NCI-H1105 treated with DMSO at 0.1 percent for 48 hours (cell line): Measurements from ENCODE around the gene CDH23.
"Not testable (repeated sequence)": the region's sequence is repeated elsewhere in the genome, so short reads cannot be mapped to it uniquely, and the experiment has no call there.

Experiments
- DNase-seq: peaks from one replicate; lab custom pipeline; 2025; lab: John Stamatoyannopoulos, UW

Gene CDH23

GRCh38 chr10:71584902-71585563 lies 188.3 kb downstream of the CDH23 start:
- no peak for DNase-seq

DNA sequence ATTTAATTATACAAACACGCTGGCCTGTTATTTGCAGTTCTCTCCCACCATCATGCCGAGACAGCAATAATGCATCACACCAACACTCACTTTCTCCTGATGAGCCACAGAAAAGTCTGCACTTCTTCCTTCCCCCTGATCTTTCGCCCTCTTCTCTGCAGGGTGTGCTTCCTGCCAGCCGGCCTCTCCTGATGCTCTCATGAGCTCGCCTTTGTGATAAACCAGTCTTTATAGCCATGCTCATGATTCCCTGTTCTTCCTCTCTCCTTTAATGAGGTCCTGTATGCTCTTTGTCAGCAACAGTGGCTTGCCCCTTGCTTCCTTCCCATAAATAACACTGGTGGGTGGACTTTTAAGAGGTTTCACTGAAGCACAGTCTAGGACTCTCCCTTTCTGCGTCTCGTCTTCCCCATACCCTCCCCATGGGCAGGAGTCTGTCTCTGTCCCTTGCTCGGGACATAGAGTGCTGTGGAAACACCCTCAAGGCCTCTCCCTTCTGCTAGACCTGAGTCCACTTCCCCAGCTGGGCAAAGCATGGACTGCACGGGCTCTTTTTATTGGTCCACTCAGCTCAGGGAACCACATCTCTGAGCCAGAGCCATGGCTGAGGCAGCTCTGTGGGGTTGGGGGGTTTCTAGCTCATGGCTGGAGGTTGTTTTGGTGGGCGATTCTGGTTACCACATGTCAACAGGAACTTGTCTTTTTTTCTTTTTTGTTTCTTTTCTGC lies 189.0 kb downstream of the CDH23 start:
- DNase-seq, result no peak

GRCh38 chr10:71587941-71588573 lies 191.3 kb downstream of the CDH23 start:
- DNase-seq, result no peak

DNA sequence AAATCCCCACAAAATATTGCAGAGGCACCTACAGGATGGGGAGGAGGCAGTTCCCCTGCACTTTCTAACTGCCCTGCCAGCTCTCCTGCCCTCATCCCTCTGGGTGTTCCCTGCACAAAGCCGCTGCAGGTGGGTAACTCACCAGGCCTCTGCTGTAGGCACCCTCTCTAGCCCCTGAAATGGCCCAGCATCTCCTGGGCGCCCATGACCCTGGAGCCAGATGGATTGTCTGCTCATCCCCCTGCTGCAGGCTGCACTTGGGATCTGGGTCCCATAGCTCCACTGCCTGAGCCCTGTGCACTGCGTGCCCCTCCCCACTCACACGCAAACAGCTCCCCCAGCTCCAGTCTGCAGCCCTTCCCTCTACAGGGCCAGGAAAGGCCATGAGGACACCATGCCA lies 192.0 kb downstream of the CDH23 start:
- no peak for DNase-seq

DNA sequence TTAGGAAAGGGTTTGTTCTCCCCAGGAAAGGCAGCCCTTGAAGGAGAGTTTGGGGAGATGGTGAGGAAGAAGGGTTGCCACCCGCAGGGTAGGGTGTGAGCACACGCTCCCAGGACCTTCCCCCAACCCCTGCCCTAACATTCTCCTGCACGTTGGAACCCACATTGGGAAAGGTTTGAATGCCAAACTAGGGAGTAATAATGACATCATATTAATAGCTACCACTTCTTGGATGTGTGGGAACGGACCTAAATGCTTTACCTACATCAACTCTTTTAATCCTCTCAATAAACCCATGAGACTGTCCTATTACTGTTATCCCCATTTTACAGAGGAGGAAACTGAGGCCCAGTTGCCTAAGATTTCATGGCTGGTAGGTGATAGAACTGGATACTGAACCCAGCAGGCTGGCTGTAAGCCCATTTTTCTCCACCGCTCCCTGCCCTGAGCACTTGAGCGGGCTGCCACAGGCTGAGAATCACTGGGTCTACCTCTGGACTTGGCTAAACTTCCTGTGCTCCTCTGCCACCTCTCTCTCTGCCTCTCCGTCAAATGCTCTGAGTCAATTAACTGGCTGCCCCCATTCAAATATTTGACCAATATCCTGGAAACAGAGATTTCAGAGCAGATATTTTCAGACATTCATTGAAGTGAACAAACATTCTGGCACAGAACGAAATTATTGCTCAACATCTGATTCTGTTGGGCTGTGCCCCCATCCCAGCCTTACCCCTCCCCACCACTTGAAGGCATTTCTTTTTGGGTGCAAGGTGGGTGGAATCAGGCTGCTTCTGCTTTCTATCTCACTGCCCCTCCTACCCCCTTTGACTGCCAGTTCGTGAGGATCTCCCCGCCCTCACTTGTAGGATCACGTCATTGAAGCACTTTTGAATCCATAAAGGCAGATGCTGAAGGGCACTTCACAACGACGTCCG lies 193.2 kb downstream of the CDH23 start:
- no peak for DNase-seq

DNA sequence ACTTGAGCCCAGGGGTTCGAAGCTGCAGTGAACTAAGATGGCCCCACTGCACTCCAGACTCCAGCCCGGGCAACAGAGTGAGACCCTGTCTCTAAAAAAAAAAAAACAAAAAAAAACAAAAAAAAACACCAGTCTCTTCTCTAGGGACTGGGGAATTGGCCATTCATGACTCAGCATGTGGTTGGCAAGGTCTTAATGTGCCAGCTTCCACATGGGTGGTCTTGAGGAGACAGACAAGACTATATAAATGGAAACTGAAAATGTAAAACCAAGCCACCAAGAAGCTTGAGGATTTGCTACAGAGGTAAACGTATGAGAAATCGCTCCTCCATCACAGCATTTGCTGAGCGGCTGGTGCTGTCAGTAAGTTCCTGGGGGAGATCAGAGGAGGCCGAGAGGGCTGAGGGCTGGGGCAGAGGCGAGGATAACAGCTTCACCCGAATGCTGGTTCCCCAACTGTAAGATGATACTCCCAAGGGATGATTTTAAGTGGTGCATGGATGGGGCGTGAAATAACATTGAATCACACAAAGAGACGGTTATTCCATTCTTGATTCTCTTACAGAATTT lies 194.1 kb downstream of the CDH23 start:
- DNase-seq, result no peak

DNA sequence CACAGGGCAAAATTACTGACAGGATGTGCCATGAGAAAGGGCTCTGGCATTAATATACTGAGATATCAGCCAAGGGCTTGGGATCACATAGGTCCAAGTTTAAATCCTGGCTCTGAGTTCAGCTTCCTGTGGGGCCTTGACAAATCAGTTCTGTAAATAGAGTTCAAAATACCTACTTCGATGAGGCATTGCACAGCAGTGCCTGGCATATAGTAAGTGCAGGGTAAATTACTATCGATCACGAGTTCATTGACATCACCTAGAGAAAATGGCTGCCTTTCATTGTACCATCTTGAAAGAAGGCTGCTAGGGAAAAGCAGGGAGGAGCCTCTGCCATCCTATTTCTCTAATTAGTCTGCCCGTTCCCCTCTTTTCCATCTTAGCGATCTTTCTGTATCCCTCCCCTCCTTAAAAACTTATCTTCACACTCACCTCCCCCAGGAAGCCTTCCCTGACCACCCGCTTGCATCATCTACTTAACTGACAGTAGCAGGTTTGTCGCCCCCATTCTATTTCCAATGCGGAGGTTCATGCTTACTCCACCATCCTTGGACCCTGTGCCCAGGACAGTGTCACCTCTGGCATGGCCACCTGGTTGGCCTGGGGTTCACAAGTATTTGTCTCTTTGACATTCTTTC lies 198.3 kb downstream of the CDH23 start:
- DNase-seq, result no peak

DNA sequence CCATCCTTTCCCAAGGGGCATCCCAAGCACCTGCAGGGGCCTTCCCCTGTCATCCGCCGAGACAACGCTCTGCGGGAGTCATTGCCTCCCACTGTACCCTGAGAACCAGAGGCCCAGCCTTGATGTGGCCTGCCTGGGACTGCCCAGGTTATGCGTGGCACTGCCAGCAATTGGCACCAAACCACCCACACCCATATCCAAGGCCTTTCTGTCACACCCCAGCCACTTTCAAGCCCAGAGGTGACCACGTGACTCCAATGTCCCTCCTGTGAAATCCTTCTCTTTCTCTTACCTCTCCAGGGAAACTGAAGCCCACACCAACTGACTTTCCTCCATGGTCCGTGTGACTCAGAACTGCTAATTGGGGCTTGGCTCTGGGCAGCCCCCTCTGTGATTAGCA lies 198.9 kb downstream of the CDH23 start:
- no peak for DNase-seq

DNA sequence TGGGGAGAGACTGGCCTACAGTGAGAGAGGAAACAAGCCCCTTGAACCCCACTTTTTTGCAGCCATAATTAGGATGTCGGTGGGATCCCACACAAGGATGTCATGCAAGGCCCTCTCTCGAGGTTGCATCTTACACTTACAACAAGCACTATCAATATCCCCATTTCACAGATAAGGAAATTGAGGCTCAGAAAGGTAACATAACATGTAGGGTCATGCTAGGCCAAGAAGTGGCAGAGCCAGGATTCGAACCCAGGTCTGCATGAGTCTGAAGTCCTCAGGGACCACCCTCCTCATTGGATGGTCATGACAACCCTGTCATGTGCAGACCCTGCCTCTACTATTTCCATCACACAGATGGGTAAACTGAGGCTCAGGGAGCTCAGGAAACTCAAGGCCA lies 199.4 kb downstream of the CDH23 start:
- no peak for DNase-seq

DNA sequence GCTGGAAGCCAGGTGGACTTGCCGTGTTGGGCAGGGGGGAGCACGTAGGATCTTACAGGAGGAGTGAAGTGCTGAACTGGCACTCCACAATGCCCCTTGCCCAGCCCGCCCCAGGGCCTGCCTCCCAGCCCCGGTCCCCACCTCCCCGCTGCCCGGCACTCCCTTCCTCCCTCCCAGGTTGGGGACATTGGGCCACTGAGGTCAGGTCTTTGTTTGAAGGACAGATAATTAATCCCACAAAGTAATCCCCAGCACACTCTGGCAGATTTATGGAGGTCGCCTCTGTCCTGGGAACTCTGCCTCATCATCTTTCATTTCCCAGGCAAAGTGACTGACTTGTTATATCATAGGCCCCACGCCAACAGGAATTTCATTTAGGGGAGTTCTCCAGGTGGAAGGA lies 200.0 kb downstream of the CDH23 start:
- no peak for DNase-seq

DNA sequence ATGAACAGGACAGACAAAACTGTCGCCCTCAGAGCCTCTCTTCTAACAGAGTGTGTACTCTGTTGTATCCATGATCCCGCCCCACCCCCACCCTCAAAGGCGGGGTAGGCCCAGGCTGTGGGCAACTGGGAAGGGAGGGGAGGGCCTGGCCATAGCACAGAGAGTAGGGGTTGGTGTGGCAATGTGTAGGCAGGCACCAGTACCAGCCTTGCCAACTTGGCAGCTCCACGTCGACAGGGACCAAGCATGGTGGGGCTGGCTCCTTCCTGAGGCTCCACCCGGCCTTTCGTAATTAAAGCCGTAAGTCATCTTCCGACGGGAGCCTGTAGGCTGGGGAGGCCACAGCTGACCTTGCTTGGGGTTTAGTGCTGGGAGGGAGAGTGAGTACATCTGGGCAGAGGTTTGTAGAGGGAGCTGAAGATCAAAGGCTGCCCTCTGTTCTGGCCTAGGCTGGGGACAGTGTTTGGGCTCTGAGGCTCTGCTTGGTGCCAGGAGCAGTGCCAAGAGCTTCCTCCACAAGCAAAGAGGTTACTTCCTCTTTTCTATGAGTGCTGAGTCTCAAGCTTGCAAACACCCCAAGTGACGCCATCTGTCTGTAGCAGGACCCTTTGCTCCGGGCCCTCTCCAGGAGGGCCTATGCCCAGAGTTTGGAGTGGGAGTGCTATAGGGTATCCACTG lies 201.2 kb downstream of the CDH23 start:
- DNase-seq, result no peak

GRCh38 chr10:71598621-71599055 lies 201.9 kb downstream of the CDH23 start:
- no peak for DNase-seq

DNA sequence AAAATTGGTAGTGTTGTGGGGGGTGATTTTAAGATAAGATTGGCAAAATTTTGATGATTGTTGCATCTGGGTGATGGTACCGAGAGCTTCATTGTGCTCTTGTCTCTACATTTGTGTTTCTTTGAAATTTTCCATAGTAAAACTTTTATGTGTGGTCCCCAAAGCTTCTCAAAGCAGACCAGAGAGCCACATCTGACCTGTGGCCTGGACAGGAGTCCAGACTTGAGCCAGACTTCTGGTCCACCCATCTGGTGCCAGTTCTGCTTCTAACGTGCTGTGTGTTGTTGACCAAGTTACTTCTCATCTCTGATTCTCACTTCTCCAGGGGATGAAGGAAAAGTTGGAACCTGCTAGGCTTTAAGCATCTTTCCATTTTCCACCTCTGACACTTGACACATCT lies 202.8 kb downstream of the CDH23 start:
- no peak for DNase-seq

DNA sequence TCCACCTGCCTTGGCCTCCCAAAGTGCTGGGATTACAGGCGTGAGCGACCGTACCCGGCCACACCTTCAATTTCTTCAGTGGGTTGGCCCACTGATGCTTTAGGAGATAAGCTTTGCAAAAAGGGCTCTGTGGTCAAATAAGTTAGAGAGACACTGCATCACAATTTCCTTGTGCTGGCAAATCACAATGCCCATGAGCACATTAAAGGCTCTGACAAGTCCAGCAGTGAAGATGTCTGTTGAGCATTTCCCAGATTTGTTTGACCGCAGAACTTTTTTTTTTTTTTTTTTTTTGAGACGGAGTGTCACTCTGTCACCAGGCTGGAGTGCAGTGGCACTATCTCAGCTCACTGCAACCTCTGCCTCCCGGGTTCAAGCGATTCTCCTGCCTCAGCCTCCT lies 203.5 kb downstream of the CDH23 start:
- not testable (repeated sequence) for DNase-seq

DNA sequence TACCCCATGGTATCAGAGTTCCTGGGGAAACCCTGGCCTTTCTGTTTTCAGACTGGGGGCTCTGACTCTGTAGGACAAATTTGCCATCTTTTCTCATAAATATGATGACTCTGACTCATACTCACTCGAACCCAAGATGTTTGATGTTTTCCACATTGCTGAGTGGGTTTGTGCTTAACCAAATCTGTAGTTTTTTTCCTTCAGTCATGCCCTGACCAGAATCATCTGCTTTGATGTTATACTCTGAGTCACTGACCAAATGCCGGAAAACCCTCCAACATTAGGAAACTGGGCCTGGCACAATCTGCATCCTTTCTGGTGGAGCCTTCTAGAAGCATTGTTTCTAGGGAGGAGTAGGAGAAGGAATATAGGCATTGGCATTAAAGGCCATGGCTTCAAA lies 204.1 kb downstream of the CDH23 start:
- DNase-seq, result no peak

- no peak for DNase-seq
Measured at GRCh38 chr10:71601273-71601672, 204.6 kb downstream of the CDH23 start.

- DNase-seq, result no peak
Measured at GRCh38 chr10:71603150-71603549, 206.4 kb downstream of the CDH23 start.

DNA sequence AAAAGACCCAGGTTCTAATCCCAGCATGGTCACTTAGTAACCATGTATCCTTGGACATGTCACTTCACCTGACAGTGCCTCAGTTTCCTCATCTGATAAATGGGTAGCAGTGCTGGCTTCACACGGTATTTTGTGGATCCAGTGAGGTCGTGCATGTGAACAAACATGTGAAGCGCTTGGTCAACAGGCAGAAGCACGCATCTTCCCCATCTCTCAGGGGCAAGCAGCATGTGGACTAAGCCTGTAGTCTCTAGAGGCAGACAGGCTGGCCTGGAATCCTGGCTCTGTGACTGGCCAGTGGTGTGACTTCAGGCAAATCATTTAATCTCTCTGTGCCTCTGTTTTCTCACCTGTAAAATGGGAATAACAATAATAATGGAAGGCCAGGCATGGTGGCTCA lies 207.0 kb downstream of the CDH23 start:
- no peak for DNase-seq

DNA sequence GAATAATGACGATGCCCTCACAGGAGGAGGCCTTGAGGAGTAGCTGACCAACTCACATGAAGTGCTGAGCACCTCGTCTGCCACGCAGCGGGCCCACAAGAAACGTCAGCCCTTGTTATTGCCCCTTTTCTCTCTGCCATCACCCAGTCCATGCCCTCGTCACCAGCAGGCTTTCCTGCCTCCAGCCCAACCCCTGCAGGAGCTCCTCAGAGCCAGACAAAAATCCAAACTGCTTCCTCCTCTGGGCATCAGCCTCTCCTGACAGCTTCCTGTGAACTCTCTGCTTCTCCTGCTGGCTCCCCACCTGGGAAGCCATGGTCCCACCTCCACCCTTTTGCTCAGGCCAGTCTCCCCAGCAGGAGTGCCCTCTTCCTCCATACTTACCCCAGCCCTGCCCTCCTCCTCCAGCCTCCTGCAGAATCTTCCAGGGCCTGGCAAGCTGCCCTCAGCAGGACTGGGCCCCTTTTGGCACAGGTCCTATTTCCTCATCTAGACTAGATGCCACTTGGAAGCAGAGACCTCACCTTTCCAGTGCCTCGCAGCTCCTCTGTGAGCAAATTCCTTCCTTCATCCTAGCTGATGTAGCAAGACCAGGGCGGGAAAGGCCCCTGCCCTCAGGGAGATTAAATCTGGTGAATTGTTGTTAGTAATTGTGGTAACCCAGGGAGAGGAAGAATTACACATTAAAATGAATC lies 207.8 kb downstream of the CDH23 start:
- DNase-seq, result no peak

GRCh38 chr10:71605263-71605962 lies 208.7 kb downstream of the CDH23 start:
- no peak for DNase-seq
